AG04449 (cell line): Measurements from ENCODE around the gene ZFR2.

Source experiments
- CTCF ChIA-PET: fragments of 350-600 bp; formaldehyde crosslinking; extraction: SDS; loops from one replicate; lab custom pipeline; 2021; ENCODE audit warnings: antibody characterized with exemption; lab: Yijun Ruan, JAX
- POLR2A ChIA-PET: fragments of 400-600, 350-600 bp; formaldehyde crosslinking; extraction: SDS; loops from one replicate; lab custom pipeline; 2020; ENCODE audit warnings: antibody characterized with exemption, inconsistent platforms; lab: Yijun Ruan, JAX
- DNase-seq: peaks from one replicate; pipeline ENCODE4 v3.0.0-alpha.2; 2010; ENCODE audit warnings: low read depth, low spot score
- H3K4me3 ChIP-seq: 2 replicates; pipeline ENCODE4 v1.5.1; 2011; ENCODE audit warnings: low read depth, mild to moderate bottlenecking, control low read depth, low read length
- TF ChIP-seq, protein P1 (sequence below): IDR thresholded peaks from one replicate; pipeline ENCODE4 v1.5.1; 2011; ENCODE audit warnings: mild to moderate bottlenecking, moderate library complexity, low read length, control low read depth, inconsistent platforms; ENCODE audit not compliant: insufficient read depth; ENCODE audit errors: missing control alignments

ZFR2 gene

GRCh38 chr19:3785938-3786824 is 82.7 kb downstream of the ZFR2 start, which contains the start of gene MATK:
Gene MATK, minus strand, starts transcription at chr19:3786381. Its CDS starts 1,246 bp downstream, at chr19:3785135.
- no peak within 1 kb of the TSS for H3K4me3 ChIP-seq
- no peak for DNase-seq
- TF ChIP-seq, protein P1, sequence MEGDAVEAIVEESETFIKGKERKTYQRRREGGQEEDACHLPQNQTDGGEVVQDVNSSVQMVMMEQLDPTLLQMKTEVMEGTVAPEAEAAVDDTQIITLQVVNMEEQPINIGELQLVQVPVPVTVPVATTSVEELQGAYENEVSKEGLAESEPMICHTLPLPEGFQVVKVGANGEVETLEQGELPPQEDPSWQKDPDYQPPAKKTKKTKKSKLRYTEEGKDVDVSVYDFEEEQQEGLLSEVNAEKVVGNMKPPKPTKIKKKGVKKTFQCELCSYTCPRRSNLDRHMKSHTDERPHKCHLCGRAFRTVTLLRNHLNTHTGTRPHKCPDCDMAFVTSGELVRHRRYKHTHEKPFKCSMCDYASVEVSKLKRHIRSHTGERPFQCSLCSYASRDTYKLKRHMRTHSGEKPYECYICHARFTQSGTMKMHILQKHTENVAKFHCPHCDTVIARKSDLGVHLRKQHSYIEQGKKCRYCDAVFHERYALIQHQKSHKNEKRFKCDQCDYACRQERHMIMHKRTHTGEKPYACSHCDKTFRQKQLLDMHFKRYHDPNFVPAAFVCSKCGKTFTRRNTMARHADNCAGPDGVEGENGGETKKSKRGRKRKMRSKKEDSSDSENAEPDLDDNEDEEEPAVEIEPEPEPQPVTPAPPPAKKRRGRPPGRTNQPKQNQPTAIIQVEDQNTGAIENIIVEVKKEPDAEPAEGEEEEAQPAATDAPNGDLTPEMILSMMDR, result no peak
- ChIA-PET CTCF (interaction anchor here (0.6 kb wide), 1 partner anchor 106 kb away, joined by 3 read pairs; no protein-coding TSS in a partner anchor), POLR2A (no interaction called here)

GRCh38 chr19:3785451-3785937 is 83.3 kb downstream of the ZFR2 start:
- ChIA-PET POLR2A (no interaction called here), CTCF (no interaction called here)
- no peak for DNase-seq
- TF ChIP-seq, protein P1, result no peak
- H3K4me3 ChIP-seq, result no peak overlapping the region

- H3K4me3 ChIP-seq, result no peak overlapping the region
- ChIA-PET CTCF (no interaction called here), POLR2A (no interaction called here)
- TF ChIP-seq, protein P1, result no peak
- no peak for DNase-seq
Measured at GRCh38 chr19:3784607-3785450, 84.0 kb downstream of the ZFR2 start.

DNA sequence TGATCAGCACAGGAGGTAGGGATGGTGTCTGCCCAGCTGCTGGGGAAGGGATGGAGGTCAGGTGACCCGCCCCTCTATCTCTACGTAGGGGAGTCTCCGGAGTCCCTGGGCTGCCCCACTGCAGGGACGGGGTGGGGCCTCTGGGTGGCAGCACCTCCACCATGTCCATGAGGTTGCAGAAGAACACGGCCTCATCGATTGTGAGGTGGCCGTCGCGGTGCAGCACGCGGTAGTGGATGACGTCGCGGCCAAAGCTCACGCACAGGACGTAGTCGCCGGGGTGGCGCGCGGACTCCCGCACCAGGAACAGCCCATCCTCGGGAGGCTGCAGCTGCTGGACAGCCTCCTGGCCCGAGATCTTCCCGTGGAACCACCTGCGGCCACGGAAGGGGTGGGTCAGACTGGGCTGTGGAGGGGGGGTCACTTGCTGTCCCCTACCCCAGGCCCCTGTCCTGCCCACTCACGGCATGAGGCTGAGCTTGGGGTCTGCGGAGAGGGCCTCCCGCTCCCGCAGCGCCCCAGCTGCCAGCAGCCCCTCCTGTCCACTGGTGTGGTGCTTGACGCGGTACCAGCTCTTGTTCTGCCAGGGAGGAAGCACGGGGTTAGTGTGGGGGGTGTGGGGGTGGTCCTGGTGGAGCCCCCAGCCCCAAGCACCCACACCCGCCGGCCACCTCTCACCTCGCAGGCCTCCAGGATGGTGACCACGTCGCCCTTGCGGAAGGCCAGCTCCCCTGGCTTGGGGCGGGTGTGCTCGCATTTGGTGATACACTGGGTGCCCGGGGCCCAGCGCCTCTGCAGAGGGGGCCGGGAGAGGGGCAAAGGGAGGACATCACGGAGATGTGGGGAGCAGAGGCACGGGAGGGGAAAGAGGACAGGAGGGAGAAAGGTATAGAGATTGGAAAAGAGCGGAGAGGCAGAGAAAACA is 84.9 kb downstream of the ZFR2 start:
- DNase-seq, result no peak
- POLR2A ChIA-PET, result no interaction called here
- TF ChIP-seq, protein P1, result no peak
- no peak overlapping the region for H3K4me3 ChIP-seq
- CTCF ChIA-PET, result interaction anchor here (1.1 to 1.9 kb wide), 2 partner anchors 38 to 204 kb away, joined by 3 to 4 read pairs; no protein-coding TSS in a partner anchor

- CTCF ChIA-PET, result interaction anchor here (1.1 to 1.9 kb wide), 2 partner anchors 39 to 205 kb away, joined by 3 to 4 read pairs; no protein-coding TSS in a partner anchor
Measured at GRCh38 chr19:3782903-3783302, 85.9 kb downstream of the ZFR2 start.

More at GRCh38 chr19:3782903-3783302, 85.9 kb downstream of the ZFR2 start:
- TF ChIP-seq, protein P1, result no peak
- POLR2A ChIA-PET, result no interaction called here
- no peak for DNase-seq
- no peak overlapping the region for H3K4me3 ChIP-seq
